Myometrial cell (primary cell): Measurements from ENCODE around the gene SMIM10L1. TPM values are rescaled to one million over a fixed set of nuclear protein-coding genes. Genes with fewer than 3 reads are reported as not detected.

Source experiments
- total RNA-seq: library from RNA; depleted of rRNA; stranded (reverse); fragments of >200 nt; gene quantifications from 2 replicates; pipeline ENCODE4 v1.2.3, GENCODE V29; 2015

SMIM10L1 gene
- 8.1 and 9.6 TPM in 2 replicates for total RNA-seq

DNA sequence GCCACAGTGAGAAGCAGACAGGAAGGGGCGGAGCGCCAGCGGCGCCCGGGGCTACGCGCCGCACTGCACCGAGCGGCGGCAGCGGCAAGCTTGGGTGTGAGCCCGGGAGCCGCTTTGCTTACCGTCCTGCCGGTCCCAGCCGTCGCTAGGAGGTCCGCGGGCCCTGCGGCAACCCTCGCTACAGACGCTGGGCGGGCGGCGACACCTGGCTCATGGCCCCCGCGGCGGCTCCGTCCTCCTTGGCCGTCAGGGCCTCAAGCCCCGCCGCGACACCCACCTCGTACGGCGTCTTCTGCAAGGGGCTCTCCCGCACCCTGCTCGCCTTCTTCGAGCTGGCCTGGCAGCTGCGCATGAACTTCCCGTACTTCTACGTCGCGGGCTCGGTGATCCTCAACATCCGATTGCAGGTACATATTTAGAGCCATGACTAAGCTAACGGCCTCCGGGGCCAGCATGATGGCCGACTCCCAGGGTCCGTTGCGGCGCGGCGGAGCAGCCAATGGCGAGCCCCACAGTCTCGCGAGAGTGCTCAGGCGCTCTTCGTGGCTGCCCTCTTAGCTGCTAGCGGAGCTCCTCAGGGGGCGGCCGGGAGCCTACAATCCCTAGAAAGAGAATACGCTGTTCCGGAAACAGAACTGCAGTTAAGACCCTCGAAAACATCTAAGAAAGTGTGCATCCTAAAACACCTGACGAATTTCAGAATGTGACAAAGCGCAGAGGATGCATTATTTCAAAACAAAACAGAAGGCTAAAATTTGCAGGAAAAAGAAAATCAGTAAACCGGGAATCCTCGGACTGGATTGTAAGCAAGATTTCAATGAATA lies at the start of gene SMIM10L1:
SMIM10L1 (plus strand) TSS at position 50 of the 824 bp plus-strand sequence; CDS start at position 213, 163 bp downstream.

DNA sequence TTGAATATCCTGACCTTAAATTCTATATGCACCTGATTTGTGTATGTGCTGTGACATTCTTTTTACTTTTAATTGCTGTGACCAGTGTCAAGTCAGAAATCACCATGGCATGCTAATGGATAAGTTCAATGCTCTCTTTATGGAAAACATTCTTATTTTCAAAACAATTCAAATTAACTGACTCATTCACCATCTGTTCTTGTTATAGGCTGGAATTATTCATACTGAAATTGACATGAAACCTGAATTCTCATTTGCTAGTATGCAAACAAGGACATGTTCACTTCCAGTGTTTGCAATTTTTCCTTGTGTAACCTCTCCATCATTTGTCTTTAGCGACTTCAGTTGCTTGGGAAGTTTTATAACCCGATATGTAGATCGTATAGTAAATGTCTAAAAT lies 36.7 kb upstream of the SMIM10L1 start, which contains the start of gene TAS2R30:
TAS2R30 (minus strand) TSS at position 340 of the 400 bp plus-strand sequence. CDS start 400 bp downstream, outside the sequence.

DNA sequence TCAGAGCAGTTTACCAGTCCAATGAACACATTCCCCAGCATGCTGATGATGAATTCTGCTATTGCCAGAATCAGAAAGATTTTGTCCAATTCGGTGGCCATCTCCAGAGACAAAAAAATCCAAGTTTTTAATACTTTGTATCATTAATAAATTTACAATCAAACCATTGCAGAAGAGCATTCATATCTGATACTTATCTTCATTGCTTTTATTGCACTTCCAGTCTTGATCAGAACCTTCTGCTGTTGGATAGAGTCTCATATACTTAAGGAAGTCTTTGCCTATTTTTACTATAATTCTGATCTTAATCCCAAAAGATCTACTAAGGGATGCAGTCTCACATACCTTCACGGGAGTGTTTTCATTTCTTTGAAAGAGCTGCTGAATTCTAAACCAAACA lies 15.8 kb downstream of the SMIM10L1 start, which contains the start of gene TAS2R42:
TAS2R42 (minus strand) TSS at position 101 of the 400 bp plus-strand sequence; CDS start at position 101, 0 bp downstream.

Other genes starting within 250 kb of the SMIM10L1 start
- gene PRH2, start 242.0 kb upstream of the SMIM10L1 start, total RNA-seq = not detected in 2 replicates
- gene TAS2R14, start 231.9 kb upstream of the SMIM10L1 start, total RNA-seq = 0.29 and 1.4 TPM in 2 replicates
- gene TAS2R50, start 184.3 kb upstream of the SMIM10L1 start, total RNA-seq = 0.53 TPM in 1 of 2 replicates, not detected in the other
- gene TAS2R20, start 172.9 kb upstream of the SMIM10L1 start, total RNA-seq = 0.35 TPM in 1 of 2 replicates, not detected in the other
- not detected in 2 replicates for gene TAS2R19, start 148.6 kb upstream of the SMIM10L1 start, total RNA-seq
- gene TAS2R31, start 139.8 kb upstream of the SMIM10L1 start, total RNA-seq = 0.18 TPM in 1 of 2 replicates, not detected in the other
- gene TAS2R46, start 108.9 kb upstream of the SMIM10L1 start, total RNA-seq = 0.18 TPM in 1 of 2 replicates, not detected in the other
- gene TAS2R43, start 78.9 kb upstream of the SMIM10L1 start, total RNA-seq = 0.35 TPM in 1 of 2 replicates, not detected in the other
- not detected in 2 replicates for gene TAS2R30, start 36.5 kb upstream of the SMIM10L1 start, total RNA-seq
- gene TAS2R42, start 15.7 kb downstream of the SMIM10L1 start, total RNA-seq = not detected in 2 replicates
- gene PRB3, start 98.5 kb downstream of the SMIM10L1 start, total RNA-seq = not detected in 2 replicates
- not detected in 2 replicates for gene PRB4, start 139.2 kb downstream of the SMIM10L1 start, total RNA-seq
- gene PRB2, start 224.4 kb downstream of the SMIM10L1 start, total RNA-seq = not detected in 2 replicates